HG03439 (cell line): ENCODE data around the gene CD58.
A peak's percentile ranks its signal among the peaks of the same experiment; 100 is the strongest.

Experiments used
- ATAC-seq: cut with Tn5 transposase; IDR thresholded peaks from one replicate; pipeline ENCODE4 v1.9.1; 2021; ENCODE audit warnings: mild to moderate bottlenecking, moderate library complexity; ENCODE audit not compliant: unreplicated experiment

Gene CD58

GRCh38 chr1:116511459-116512019 is 59.3 kb downstream of the CD58 start:
- ATAC-seq, result no peak

GRCh38 chr1:116510361-116510760 is 60.5 kb downstream of the CD58 start:
- ATAC-seq, result no peak

GRCh38 chr1:116508984-116509980 is 61.5 kb downstream of the CD58 start:
- ATAC-seq, result peak; percentile 37

GRCh38 chr1:116508085-116508983 is 62.5 kb downstream of the CD58 start:
- no peak for ATAC-seq

GRCh38 chr1:116507631-116508030 is 63.2 kb downstream of the CD58 start:
- ATAC-seq, result no peak

GRCh38 chr1:116506132-116507004 is 64.5 kb downstream of the CD58 start:
- ATAC-seq, result no peak

- peak; percentile 83 for ATAC-seq
Measured at GRCh38 chr1:116504308-116505156, 66.3 kb downstream of the CD58 start.

- no peak for ATAC-seq
Measured at GRCh38 chr1:116503546-116504307, 67.1 kb downstream of the CD58 start.

GRCh38 chr1:116502671-116503314 is 68.0 kb downstream of the CD58 start:
- ATAC-seq, result no peak

- ATAC-seq, result no peak
Measured at GRCh38 chr1:116501870-116502244, 69.0 kb downstream of the CD58 start.

GRCh38 chr1:116501125-116501869 is 69.5 kb downstream of the CD58 start:
- no peak for ATAC-seq

- ATAC-seq, result no peak
Measured at GRCh38 chr1:116498789-116499628, 71.8 kb downstream of the CD58 start.

GRCh38 chr1:116497656-116498055 is 73.2 kb downstream of the CD58 start:
- ATAC-seq, result no peak

GRCh38 chr1:116496898-116497297 is 73.9 kb downstream of the CD58 start:
- no peak for ATAC-seq

- no peak for ATAC-seq
Measured at GRCh38 chr1:116496380-116496779, 74.4 kb downstream of the CD58 start.

GRCh38 chr1:116495535-116495934 is 75.3 kb downstream of the CD58 start:
- ATAC-seq, result no peak

- no peak for ATAC-seq
Measured at GRCh38 chr1:116494745-116495144, 76.1 kb downstream of the CD58 start.
